ENCODE results near the gene TARM1. TPM values are rescaled to one million over a fixed set of nuclear protein-coding genes. Genes with fewer than 3 reads are reported as not detected.

The TARM1 gene
- polyA plus RNA-seq, 1 donor: not detected

GRCh38 chr19:54029930-54030490, 51.2 kb downstream of the TARM1 start:
- peak; percentile 8 to 11 for DNase-seq
- Histone ChIP-seq H3K36me3 (ENCODE audit: control insufficient read depth, insufficient read depth, low read length) (no peaks in the 10 kb centered on the region), H3K9me3 (ENCODE audit: control insufficient read depth, low read depth, low read length) (no peaks in the 10 kb centered on the region), H3K4me3 (ENCODE audit: low read length) (no peak overlapping the region), H3K4me1 (ENCODE audit: control insufficient read depth, insufficient read depth, low read length) (no peaks in the 10 kb centered on the region), H3K27ac (ENCODE audit: low read length) (no peak overlapping the region), H3K27me3 (ENCODE audit: control insufficient read depth, insufficient read depth, low read length) (no peaks in the 10 kb centered on the region)
- WGBS (ENCODE audit: insufficient coverage, low lambda C conversion rate): 0% methylated on average over 1 of the region's 9 CpGs

- Histone ChIP-seq H3K4me3 (ENCODE audit: low read length) (no peak overlapping the region), H3K4me1 (ENCODE audit: control insufficient read depth, insufficient read depth, low read length) (no peaks in the 10 kb centered on the region), H3K27ac (ENCODE audit: low read length) (no peak overlapping the region), H3K27me3 (ENCODE audit: control insufficient read depth, insufficient read depth, low read length) (no peaks in the 10 kb centered on the region), H3K36me3 (ENCODE audit: control insufficient read depth, insufficient read depth, low read length) (no peaks in the 10 kb centered on the region), H3K9me3 (ENCODE audit: control insufficient read depth, low read depth, low read length) (no peaks in the 10 kb centered on the region)
- 33% methylated on average over 1 of the region's 3 CpGs for WGBS (ENCODE audit: insufficient coverage, low lambda C conversion rate)
- no peak for DNase-seq
These were observed 51.9 kb downstream of the TARM1 start for GRCh38 chr19:54029301-54029700.

GRCh38 chr19:54026656-54027055, 54.5 kb downstream of the TARM1 start:
- no CpG with 5 or more reads among the region's 7 CpGs for WGBS (ENCODE audit: insufficient coverage, low lambda C conversion rate)
- DNase-seq: no peak
- no peak overlapping the region for H3K27ac ChIP-seq (ENCODE audit: low read length)
- peaks cover 3% of the 10 kb centered on the region for H3K27me3 ChIP-seq (ENCODE audit: control insufficient read depth, insufficient read depth, low read length)
- H3K36me3 ChIP-seq (ENCODE audit: control insufficient read depth, insufficient read depth, low read length): no peaks in the 10 kb centered on the region
- H3K9me3 ChIP-seq (ENCODE audit: control insufficient read depth, low read depth, low read length): no peaks in the 10 kb centered on the region
- no peak overlapping the region for H3K4me3 ChIP-seq (ENCODE audit: low read length)
- no peaks in the 10 kb centered on the region for H3K4me1 ChIP-seq (ENCODE audit: control insufficient read depth, insufficient read depth, low read length)

- H3K4me1 ChIP-seq (ENCODE audit: control insufficient read depth, insufficient read depth, low read length): no peaks in the 10 kb centered on the region
- DNase-seq: no peak
- no peak overlapping the region for H3K27ac ChIP-seq (ENCODE audit: low read length)
- H3K4me3 ChIP-seq (ENCODE audit: low read length): no peak overlapping the region
- no CpG with 5 or more reads among the region's 9 CpGs for WGBS (ENCODE audit: insufficient coverage, low lambda C conversion rate)
- peaks cover 3% of the 10 kb centered on the region for H3K27me3 ChIP-seq (ENCODE audit: control insufficient read depth, insufficient read depth, low read length)
- H3K9me3 ChIP-seq (ENCODE audit: control insufficient read depth, low read depth, low read length): no peaks in the 10 kb centered on the region
- no peaks in the 10 kb centered on the region for H3K36me3 ChIP-seq (ENCODE audit: control insufficient read depth, insufficient read depth, low read length)
These were observed 56.5 kb downstream of the TARM1 start for GRCh38 chr19:54024660-54025059.

- Histone ChIP-seq H3K27me3 (ENCODE audit: control insufficient read depth, insufficient read depth, low read length) (peaks cover 3% of the 10 kb centered on the region), H3K36me3 (ENCODE audit: control insufficient read depth, insufficient read depth, low read length) (no peaks in the 10 kb centered on the region), H3K4me1 (ENCODE audit: control insufficient read depth, insufficient read depth, low read length) (no peaks in the 10 kb centered on the region), H3K9me3 (ENCODE audit: control insufficient read depth, low read depth, low read length) (no peaks in the 10 kb centered on the region), H3K4me3 (ENCODE audit: low read length) (no peak overlapping the region), H3K27ac (ENCODE audit: low read length) (no peak overlapping the region)
- 33% methylated on average over 1 of the region's 3 CpGs for WGBS (ENCODE audit: insufficient coverage, low lambda C conversion rate)
- DNase-seq: no peak
These were observed 58.0 kb downstream of the TARM1 start for GRCh38 chr19:54023191-54023590.

GRCh38 chr19:54021932-54022331, 59.2 kb downstream of the TARM1 start:
- no peak for DNase-seq
- Histone ChIP-seq H3K4me3 (ENCODE audit: low read length) (no peak overlapping the region), H3K36me3 (ENCODE audit: control insufficient read depth, insufficient read depth, low read length) (no peaks in the 10 kb centered on the region), H3K27me3 (ENCODE audit: control insufficient read depth, insufficient read depth, low read length) (peaks cover 3% of the 10 kb centered on the region), H3K4me1 (ENCODE audit: control insufficient read depth, insufficient read depth, low read length) (no peaks in the 10 kb centered on the region), H3K9me3 (ENCODE audit: control insufficient read depth, low read depth, low read length) (peaks cover 3% of the 10 kb centered on the region), H3K27ac (ENCODE audit: low read length) (no peak overlapping the region)
- no CpG with 5 or more reads among the region's 13 CpGs for WGBS (ENCODE audit: insufficient coverage, low lambda C conversion rate)

GRCh38 chr19:54021363-54021762, 59.8 kb downstream of the TARM1 start:
- Histone ChIP-seq H3K27me3 (ENCODE audit: control insufficient read depth, insufficient read depth, low read length) (peaks cover 3% of the 10 kb centered on the region), H3K9me3 (ENCODE audit: control insufficient read depth, low read depth, low read length) (peaks cover 3% of the 10 kb centered on the region), H3K4me1 (ENCODE audit: control insufficient read depth, insufficient read depth, low read length) (no peaks in the 10 kb centered on the region), H3K36me3 (ENCODE audit: control insufficient read depth, insufficient read depth, low read length) (no peaks in the 10 kb centered on the region), H3K4me3 (ENCODE audit: low read length) (no peak overlapping the region), H3K27ac (ENCODE audit: low read length) (no peak overlapping the region)
- WGBS (ENCODE audit: insufficient coverage, low lambda C conversion rate): no CpG with 5 or more reads among the region's 8 CpGs
- no peak for DNase-seq

Other genes starting within 250 kb of the TARM1 start
- 87.7 TPM for gene MYADM, start 213.5 kb downstream of the TARM1 start, polyA plus RNA-seq
- gene PRKCG, start 199.2 kb downstream of the TARM1 start, polyA plus RNA-seq: 0.67 TPM
- gene CACNG7, start 172.1 kb downstream of the TARM1 start, polyA plus RNA-seq: 1.4 TPM
- gene CACNG8, start 118.4 kb downstream of the TARM1 start, polyA plus RNA-seq: 0.15 TPM
- gene CACNG6, start 89.7 kb downstream of the TARM1 start, polyA plus RNA-seq: 0.04 TPM
- not detected for gene VSTM1, start 17.5 kb downstream of the TARM1 start, polyA plus RNA-seq
- 0.31 TPM for gene OSCAR, start 19.4 kb upstream of the TARM1 start, polyA plus RNA-seq
- gene NDUFA3, start 21.5 kb upstream of the TARM1 start, polyA plus RNA-seq: 132 TPM
- gene TFPT, start 34.3 kb upstream of the TARM1 start, polyA plus RNA-seq: 16.6 TPM
- 48.6 TPM for gene PRPF31, start 34.4 kb upstream of the TARM1 start, polyA plus RNA-seq
- 37.2 TPM for gene CNOT3, start 56.4 kb upstream of the TARM1 start, polyA plus RNA-seq
- gene LENG1, start 78.4 kb upstream of the TARM1 start, polyA plus RNA-seq: 9.5 TPM
- gene TMC4, start 91.8 kb upstream of the TARM1 start, polyA plus RNA-seq: 110 TPM
- gene MBOAT7, start 108.2 kb upstream of the TARM1 start, polyA plus RNA-seq: 97.9 TPM
- 52.7 TPM for gene TSEN34, start 109.9 kb upstream of the TARM1 start, polyA plus RNA-seq
- gene RPS9, start 119.5 kb upstream of the TARM1 start, polyA plus RNA-seq: 2,940 TPM
- 2.9 TPM for gene LILRB3, start 141.6 kb upstream of the TARM1 start, polyA plus RNA-seq
- 0.73 TPM for gene LILRA6, start 161.4 kb upstream of the TARM1 start, polyA plus RNA-seq
- 7.6 TPM for gene LILRB5, start 175.9 kb upstream of the TARM1 start, polyA plus RNA-seq
- gene LILRB2, start 199.7 kb upstream of the TARM1 start, polyA plus RNA-seq: 2.6 TPM
- 1.9 TPM for gene LILRA5, start 231.8 kb upstream of the TARM1 start, polyA plus RNA-seq

All from large intestine (tissue), 3 donors.